Astrocyte (in vitro differentiated cells and primary cell): ENCODE measurements around the gene RICTOR. TPM values are rescaled to one million over a fixed set of nuclear protein-coding genes. Genes with fewer than 3 reads are reported as not detected.

Experiments used
- DNase-seq: peaks from one replicate; pipeline ENCODE4 v3.0.0-alpha.2; 2010; ENCODE audit warnings: low read depth
- FAIRE-seq: peaks from 2 replicates; lab custom pipeline; 2011; peaks lifted over from hg19 to GRCh38; lab: Jason Lieb, UNC
- H2AFZ ChIP-seq: 2 replicates; pipeline ENCODE4 v1.6.0; 2012; ENCODE audit warnings: low read depth, low read length, inconsistent platforms
- H3K27ac ChIP-seq: 2 replicates; pipeline ENCODE4 v1.5.1; 2011; ENCODE audit warnings: low read depth, low read length, inconsistent platforms
- H3K27me3 ChIP-seq: 2 replicates; pipeline ENCODE4 v1.6.0; 2011; ENCODE audit warnings: low read length, inconsistent platforms; ENCODE audit not compliant: insufficient read depth
- H3K36me3 ChIP-seq: 2 replicates; pipeline ENCODE4 v1.5.1; 2011; ENCODE audit warnings: low read length, inconsistent platforms; ENCODE audit not compliant: insufficient read depth
- H3K4me1 ChIP-seq: 2 replicates; pipeline ENCODE4 v1.5.1; 2011; ENCODE audit warnings: low read length, inconsistent platforms; ENCODE audit not compliant: insufficient read depth
- H3K4me2 ChIP-seq: 2 replicates; pipeline ENCODE4 v1.6.0; 2012; ENCODE audit warnings: low read length, inconsistent platforms
- H3K4me3 ChIP-seq: 2 replicates; pipeline ENCODE4 v1.5.1; 2011; ENCODE audit warnings: low read depth, mild to moderate bottlenecking, low read length, inconsistent platforms; ENCODE audit not compliant: insufficient read depth
- H3K79me2 ChIP-seq: 2 replicates; pipeline ENCODE4 v1.6.0; 2012; ENCODE audit warnings: mild to moderate bottlenecking, low read length, inconsistent platforms; ENCODE audit not compliant: insufficient read depth
- H3K9ac ChIP-seq: 2 replicates; pipeline ENCODE4 v1.6.0; 2012; ENCODE audit warnings: mild to moderate bottlenecking, low read length, inconsistent platforms
- H3K9me3 ChIP-seq: 2 replicates; pipeline ENCODE4 v1.5.1; 2012; ENCODE audit warnings: low read depth, mild to moderate bottlenecking, low read length, inconsistent platforms; ENCODE audit not compliant: insufficient read depth
- H4K20me1 ChIP-seq: 2 replicates; pipeline ENCODE4 v1.6.0; 2012; ENCODE audit warnings: low read length, inconsistent platforms; ENCODE audit not compliant: insufficient read depth
- H3K27ac Mint-ChIP-seq: one replicate; pipeline ENCODE4 v1.8.0; 2021; ENCODE audit warnings: mild to moderate bottlenecking, mixed read lengths; ENCODE audit not compliant: unreplicated experiment
- H3K27me3 Mint-ChIP-seq: one replicate; pipeline ENCODE4 v1.8.0; 2021; ENCODE audit warnings: low read depth, mixed read lengths; ENCODE audit not compliant: unreplicated experiment
- H3K36me3 Mint-ChIP-seq: one replicate; pipeline ENCODE4 v1.8.0; 2021; ENCODE audit warnings: low read depth, mixed read lengths; ENCODE audit not compliant: unreplicated experiment
- H3K4me1 Mint-ChIP-seq: one replicate; pipeline ENCODE4 v1.8.0; 2021; ENCODE audit warnings: low read depth, mixed read lengths; ENCODE audit not compliant: unreplicated experiment
- H3K4me3 Mint-ChIP-seq: one replicate; pipeline ENCODE4 v1.8.0; 2021; ENCODE audit warnings: mild to moderate bottlenecking, moderate library complexity, mixed read lengths; ENCODE audit not compliant: unreplicated experiment
- H3K9me3 Mint-ChIP-seq: one replicate; pipeline ENCODE4 v1.8.0; 2021; ENCODE audit warnings: mild to moderate bottlenecking, mixed read lengths; ENCODE audit not compliant: unreplicated experiment
- CTCF ChIP-seq: IDR thresholded peaks from 2 replicates; pipeline ENCODE4 v1.5.1; 2011; ENCODE audit warnings: low read depth, mild to moderate bottlenecking, inconsistent platforms, low read length, moderate library complexity; ENCODE audit not compliant: insufficient read depth
- EZH2 ChIP-seq: IDR thresholded peaks from 2 replicates; pipeline ENCODE4 v1.6.1; 2012; ENCODE audit warnings: mild to moderate bottlenecking, low read length, inconsistent platforms; ENCODE audit not compliant: insufficient read depth
- total RNA-seq: library from RNA; stranded (reverse); gene quantifications from 2 replicates; pipeline ENCODE4 v1.2.1, GENCODE V29; 2021

RICTOR gene
- total RNA-seq, 1 donor from 2014 or later = 43.2 TPM

- H3K27me3 Mint-ChIP-seq = no peaks in the 10 kb centered on the region
- Histone ChIP-seq H3K27me3 (no peaks in the 10 kb centered on the region), H3K79me2 (peaks cover 3% of the 10 kb centered on the region), H3K4me1 (no peaks in the 10 kb centered on the region), H3K36me3 (peaks cover 10% of the 10 kb centered on the region), H2AFZ (no peak overlapping the region), H3K4me3 (no peak overlapping the region), H3K9ac (no peak overlapping the region), H4K20me1 (no peaks in the 10 kb centered on the region), H3K27ac (no peak overlapping the region), H3K4me2 (no peak overlapping the region), H3K9me3 (no peaks in the 10 kb centered on the region)
- no peak overlapping the region for H3K27ac Mint-ChIP-seq
- H3K4me1 Mint-ChIP-seq = peaks cover 2% of the 10 kb centered on the region
- no peak overlapping the region for H3K4me3 Mint-ChIP-seq
- no peak for DNase-seq
- FAIRE-seq = no peak
- peaks cover 37% of the 10 kb centered on the region for H3K36me3 Mint-ChIP-seq
- TF ChIP-seq CTCF (no peak), EZH2 (no peak)
- peaks cover 4% of the 10 kb centered on the region for H3K9me3 Mint-ChIP-seq
Observed at GRCh38 chr5:38899936-38900335, 174.3 kb downstream of the RICTOR start.

DNA sequence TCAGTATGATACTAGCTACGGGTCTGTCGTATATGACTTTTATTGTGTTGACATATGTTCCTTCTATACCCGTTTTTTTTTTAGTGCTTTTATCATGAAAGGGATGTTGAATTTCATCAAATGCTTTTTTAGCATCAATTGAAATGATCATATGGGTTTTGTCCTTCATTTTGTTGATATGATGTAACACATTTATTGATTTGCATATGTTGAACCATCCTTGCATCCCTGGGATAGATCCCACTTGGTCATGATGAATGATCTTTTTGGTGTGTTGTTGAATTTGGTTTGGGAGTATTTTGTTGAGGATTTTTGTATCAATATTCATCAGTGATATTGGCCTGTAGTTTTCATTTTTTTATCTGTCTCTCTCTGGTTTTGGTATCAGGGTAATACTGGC lies 177.4 kb downstream of the RICTOR start:
- H3K79me2 ChIP-seq = peaks cover 3% of the 10 kb centered on the region
- no peak overlapping the region for H3K27ac ChIP-seq
- no peaks in the 10 kb centered on the region for H3K27me3 Mint-ChIP-seq
- H3K4me3 Mint-ChIP-seq = no peak overlapping the region
- FAIRE-seq = no peak
- no peaks in the 10 kb centered on the region for H3K27me3 ChIP-seq
- H3K4me2 ChIP-seq = no peak overlapping the region
- no peak overlapping the region for H2AFZ ChIP-seq
- peaks cover 13% of the 10 kb centered on the region for H3K36me3 ChIP-seq
- H3K4me1 ChIP-seq = no peaks in the 10 kb centered on the region
- H3K9me3 ChIP-seq = no peaks in the 10 kb centered on the region
- H3K4me1 Mint-ChIP-seq = peaks cover 2% of the 10 kb centered on the region
- H3K9ac ChIP-seq = no peak overlapping the region
- no peak for TF ChIP-seq CTCF
- no peak for TF ChIP-seq EZH2
- H3K4me3 ChIP-seq = no peak overlapping the region
- no peak overlapping the region for H3K27ac Mint-ChIP-seq
- H4K20me1 ChIP-seq = no peaks in the 10 kb centered on the region
- peaks cover 37% of the 10 kb centered on the region for H3K36me3 Mint-ChIP-seq
- no peak for DNase-seq
- peaks cover 10% of the 10 kb centered on the region for H3K9me3 Mint-ChIP-seq

GRCh38 chr5:38892363-38892762 lies 181.8 kb downstream of the RICTOR start:
- no peak overlapping the region for H2AFZ ChIP-seq
- H3K27me3 Mint-ChIP-seq = no peaks in the 10 kb centered on the region
- no peaks in the 10 kb centered on the region for H3K4me1 ChIP-seq
- H3K4me3 ChIP-seq = no peak overlapping the region
- no peaks in the 10 kb centered on the region for H3K4me1 Mint-ChIP-seq
- no peak overlapping the region for H3K4me2 ChIP-seq
- H4K20me1 ChIP-seq = no peaks in the 10 kb centered on the region
- H3K79me2 ChIP-seq = peaks cover 3% of the 10 kb centered on the region
- H3K9me3 Mint-ChIP-seq = peaks cover 10% of the 10 kb centered on the region
- DNase-seq (no peak), FAIRE-seq (no peak)
- peaks cover 9% of the 10 kb centered on the region for H3K36me3 ChIP-seq
- H3K36me3 Mint-ChIP-seq = peaks cover 32% of the 10 kb centered on the region
- no peaks in the 10 kb centered on the region for H3K27me3 ChIP-seq
- TF ChIP-seq CTCF (no peak), EZH2 (no peak)
- no peak overlapping the region for H3K27ac Mint-ChIP-seq
- H3K9ac ChIP-seq = no peak overlapping the region
- H3K27ac ChIP-seq = no peak overlapping the region
- H3K4me3 Mint-ChIP-seq = no peak overlapping the region
- H3K9me3 ChIP-seq = no peaks in the 10 kb centered on the region
